Activated CD4-positive, alpha-beta T cell treated with anti-CD3 and anti-CD28 coated beads, Interleukin-2, amount 50 U/mL, for 1 hour (primary cell): ENCODE measurements around the gene ZBTB38.

Source experiments
- DNase-seq: peaks from one replicate; pipeline ENCODE4 v3.0.0-alpha.2; 2020

Gene ZBTB38

DNA sequence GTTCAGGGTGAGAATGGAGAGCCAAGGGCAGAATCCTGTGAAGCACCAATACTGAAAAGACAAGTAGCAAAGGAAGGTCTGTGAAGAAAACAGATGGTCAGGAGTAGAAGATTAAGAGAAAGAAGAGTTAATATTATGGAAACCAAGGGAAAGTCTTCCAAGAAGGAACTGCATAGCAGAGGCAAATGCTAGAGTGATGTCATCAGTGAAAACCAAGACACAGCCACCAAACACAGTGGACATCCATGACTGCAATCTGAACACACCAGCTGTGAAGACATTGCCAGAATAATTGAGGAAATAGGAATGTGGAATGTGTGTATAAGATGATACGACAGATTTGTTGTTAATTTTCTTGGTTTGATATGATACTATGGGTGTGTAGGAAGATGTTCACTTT lies 26.8 kb upstream of the ZBTB38 start:
- no peak for DNase-seq

- no peak for DNase-seq
Observed at GRCh38 chr3:141342386-141342785, 25.9 kb upstream of the ZBTB38 start.

DNA sequence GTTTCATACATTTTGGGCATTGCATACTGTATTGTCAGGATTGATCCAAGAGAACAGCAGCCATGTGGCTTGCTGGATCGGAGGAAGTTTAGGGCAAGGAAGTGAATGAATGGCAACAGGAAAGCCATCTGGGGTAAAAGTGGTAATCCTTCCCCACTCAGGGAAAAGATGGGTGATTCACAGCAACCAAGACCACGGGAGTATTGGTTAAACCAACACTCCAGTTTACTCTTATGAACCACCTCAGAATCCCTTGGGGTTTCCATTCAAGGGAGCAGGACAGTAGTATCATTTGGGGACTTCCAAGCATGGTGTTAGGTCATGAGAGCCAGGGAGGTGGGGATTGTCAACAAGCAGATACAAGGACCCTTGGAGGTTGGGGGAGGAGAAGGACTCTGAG lies 25.2 kb upstream of the ZBTB38 start:
- no peak for DNase-seq

DNA sequence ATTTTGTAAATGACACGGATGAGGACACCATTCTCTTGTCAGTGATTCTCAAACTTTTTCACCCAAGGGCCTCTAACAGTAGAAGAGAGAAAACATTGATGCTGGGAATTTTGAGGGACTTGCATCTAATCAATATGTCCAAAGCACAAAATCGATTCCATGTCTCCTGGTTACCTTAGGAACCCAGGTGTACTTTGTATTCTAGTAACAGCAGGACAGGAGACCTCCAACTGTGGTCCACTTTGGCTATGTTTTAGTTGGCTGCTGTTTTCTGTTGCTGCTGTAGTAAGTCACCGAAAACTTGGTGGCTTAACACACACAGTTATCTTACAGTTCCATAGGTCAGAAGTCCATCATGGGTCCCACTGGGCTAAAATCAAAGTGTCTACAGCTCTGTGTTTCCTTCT lies 24.4 kb upstream of the ZBTB38 start:
- DNase-seq = no peak

GRCh38 chr3:141345528-141345927 lies 22.8 kb upstream of the ZBTB38 start:
- no peak for DNase-seq

GRCh38 chr3:141346007-141346406 lies 22.3 kb upstream of the ZBTB38 start:
- DNase-seq = no peak

GRCh38 chr3:141346418-141346817 lies 21.9 kb upstream of the ZBTB38 start:
- DNase-seq = no peak

DNA sequence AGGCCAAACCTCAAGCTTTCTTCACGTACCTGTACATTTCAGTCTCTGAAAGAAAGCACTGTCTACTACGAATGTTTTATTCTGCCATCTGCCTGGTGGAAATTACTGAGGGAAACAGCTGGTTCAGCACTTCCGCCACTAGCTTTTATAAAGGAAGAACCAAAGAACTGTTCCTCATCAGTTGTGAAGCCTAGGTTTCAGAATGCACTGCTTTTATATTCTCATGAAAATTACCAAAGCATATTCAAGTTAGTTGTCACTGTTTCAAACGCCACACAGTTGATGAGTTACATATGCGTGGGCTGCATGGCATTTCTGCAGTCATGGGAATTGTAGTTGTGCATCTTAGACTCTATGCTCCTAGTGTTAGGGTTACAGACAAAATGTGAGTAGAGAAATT lies 21.5 kb upstream of the ZBTB38 start:
- no peak for DNase-seq

DNA sequence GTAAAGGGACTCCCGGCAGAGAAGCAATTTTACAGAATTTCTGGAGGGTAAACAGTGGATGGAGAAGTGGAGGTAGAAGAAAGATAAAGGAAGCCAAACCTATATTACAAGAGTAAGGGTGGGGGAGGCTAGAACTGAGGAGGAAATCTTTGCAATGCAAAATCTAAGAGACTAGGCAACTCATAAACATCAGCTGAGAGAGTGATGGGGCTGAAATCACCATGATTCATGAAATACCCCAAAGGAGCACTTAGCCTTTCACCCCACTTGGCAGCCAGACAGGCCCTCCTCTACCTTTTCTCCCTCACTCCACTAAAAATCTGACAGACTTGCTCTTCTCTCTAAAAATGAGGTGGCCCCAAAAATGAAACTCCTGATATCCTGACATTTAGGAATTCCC lies 19.5 kb upstream of the ZBTB38 start:
- DNase-seq = no peak

GRCh38 chr3:141349711-141350110 lies 18.6 kb upstream of the ZBTB38 start:
- no peak for DNase-seq

DNA sequence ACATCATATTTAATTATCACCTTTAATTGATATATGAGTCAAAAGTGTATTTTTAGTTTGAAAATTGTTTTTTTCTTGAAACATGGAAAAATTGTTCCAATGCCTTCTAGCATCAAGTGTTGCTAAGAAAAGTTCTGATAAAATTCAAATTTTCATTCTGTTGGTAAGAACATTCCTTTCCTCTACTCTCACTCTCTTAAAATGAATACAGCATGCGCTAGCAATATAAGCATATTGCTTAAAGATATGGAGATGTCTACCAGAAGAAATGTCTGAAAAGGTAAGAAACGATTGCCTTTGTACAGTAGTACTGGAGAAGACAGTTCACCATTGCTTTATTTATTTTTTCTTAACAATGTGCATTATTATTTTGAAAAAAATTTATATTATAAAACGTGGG lies 17.6 kb upstream of the ZBTB38 start:
- no peak for DNase-seq

GRCh38 chr3:141352262-141352984 lies 15.9 kb upstream of the ZBTB38 start:
- DNase-seq = no peak

DNA sequence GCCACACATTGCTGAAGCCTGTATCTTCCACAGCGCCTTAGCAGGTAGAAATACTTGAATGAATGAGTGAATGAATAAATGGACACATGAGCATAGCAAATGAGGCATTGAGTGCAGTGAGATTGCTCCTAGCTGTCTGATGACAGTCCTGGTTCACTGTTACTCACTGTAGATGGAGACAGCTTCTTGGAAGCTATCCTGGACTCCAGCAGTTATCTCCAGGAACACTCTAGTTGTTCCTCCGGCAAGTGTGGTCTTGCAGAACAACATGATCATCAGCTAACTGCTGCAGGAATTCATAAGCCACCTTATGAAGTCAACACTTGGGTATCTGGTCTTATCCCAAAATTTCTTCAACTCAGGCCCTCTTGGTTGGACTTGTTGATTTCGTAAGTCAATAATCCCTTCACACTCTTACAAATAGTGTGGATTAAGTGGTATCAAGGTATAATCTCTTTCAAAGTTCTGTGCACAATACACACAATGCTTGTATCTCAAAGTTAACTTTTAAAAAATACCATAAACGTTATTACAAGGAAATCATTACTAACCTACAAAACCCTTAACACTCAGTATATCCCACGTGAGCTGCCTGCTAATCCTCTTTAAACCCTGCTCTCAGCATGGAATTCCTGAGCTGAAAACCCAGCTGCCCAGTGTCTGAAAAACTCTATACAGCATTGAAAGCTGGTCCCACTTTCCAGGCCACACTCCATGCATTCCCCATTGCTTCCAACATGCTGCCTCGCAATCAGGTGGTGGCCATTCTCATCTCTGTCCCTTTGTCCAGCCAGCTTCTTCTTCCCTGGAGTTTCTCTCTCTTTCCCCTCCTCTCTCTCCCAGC lies 14.4 kb upstream of the ZBTB38 start:
- no peak for DNase-seq

- DNase-seq = no peak
Observed at GRCh38 chr3:141354517-141354916, 13.8 kb upstream of the ZBTB38 start.

- no peak for DNase-seq
Observed at GRCh38 chr3:141355242-141355641, 13.1 kb upstream of the ZBTB38 start.

DNA sequence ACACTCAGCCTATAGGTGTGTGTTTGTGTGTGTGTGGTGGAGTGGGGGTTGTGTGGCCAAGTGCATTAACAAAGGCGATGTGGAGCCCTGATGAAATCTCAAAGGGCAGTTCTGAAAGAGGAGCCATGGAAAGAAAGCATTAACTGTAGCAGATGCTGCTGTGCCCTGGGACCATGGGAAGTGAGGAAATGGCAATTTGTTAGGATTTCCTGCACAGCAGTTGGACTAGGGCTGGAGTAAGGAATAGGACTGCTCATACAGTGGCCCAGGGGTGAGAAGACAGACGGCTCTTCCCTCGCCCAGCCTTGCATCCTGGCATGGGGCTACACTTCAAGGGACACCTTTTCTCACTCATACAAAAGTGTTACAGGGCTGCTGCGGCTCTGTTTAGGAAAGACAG lies 12.3 kb upstream of the ZBTB38 start:
- no peak for DNase-seq

DNA sequence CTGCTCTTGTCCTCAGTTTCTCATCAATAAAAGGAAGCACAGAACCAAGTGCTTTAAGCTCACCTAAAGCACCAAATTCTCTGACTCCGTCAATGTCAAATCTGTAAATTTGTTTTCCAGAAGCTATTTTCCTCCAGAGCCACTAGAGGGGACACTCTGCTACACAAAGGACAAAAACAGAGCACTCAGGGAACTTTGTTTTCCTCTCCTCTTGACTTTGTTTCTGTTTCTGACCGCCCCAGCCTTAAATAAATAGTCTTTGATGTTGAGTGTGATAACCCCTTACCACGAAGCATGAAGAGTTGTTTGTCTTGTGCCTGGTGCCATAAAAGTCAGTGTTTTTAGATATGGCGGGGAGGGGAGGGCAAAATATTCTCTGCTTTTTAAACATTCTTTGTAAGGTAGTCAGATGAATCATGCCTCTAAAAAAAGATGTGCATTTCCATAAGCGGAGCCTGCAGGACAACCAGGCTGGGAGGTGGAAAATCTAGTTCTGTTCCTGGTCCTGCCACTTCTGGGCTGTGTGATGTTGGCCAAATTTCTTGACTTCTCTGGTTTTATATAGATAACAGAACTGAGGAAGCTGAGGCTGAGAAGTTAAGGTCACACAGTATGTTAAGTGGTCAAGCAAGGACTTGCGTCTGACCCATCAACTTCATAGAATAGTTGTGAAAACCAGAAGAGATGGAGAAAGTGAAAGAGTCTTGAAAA lies 7.3 kb upstream of the ZBTB38 start:
- no peak for DNase-seq

DNA sequence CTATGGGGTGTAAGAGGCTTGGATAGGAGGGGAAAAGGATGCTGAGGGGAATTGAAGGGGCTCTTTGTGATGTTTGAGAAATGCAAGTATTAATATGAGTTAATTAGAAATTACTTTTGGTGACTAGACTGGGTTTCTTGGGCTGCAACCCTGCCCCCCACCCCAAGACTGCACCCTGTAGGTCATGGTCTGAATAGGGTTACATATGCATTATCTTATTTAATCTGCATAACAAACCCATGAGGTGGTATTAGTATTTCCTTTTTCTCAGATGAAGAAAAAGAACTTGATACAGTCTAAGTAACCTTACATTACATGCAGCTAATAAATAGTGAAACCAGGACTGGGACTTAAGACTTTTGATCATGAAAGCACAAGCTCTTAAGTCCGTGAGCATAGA lies 5.6 kb upstream of the ZBTB38 start:
- DNase-seq = no peak

DNA sequence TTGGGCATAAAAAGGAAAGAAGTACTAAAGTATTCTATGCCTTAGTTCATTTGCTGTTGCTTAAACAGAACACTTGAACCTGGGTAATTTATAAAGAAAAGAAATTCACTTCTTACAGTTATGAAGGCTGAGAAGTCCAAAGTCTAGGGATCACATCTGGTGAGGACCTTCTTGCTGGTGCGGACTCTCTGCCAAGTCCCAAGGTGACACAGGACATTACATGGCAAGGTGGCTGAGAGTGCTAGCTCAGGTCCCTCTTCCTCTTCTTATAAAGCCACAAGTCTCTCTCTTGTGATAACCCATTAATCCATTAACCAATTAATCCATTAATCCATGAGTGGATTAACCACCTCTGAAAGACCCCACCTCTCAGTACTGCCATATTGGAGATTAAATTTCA lies 3.1 kb upstream of the ZBTB38 start:
- DNase-seq = no peak

- no peak for DNase-seq
Observed at GRCh38 chr3:141366285-141367037, 1.8 kb upstream of the ZBTB38 start.

GRCh38 chr3:141367038-141367730 lies 1.1 kb upstream of the ZBTB38 start:
- DNase-seq = no peak
